Endothelial cell (in vitro differentiated cells): ENCODE data around the gene SPTB. TPM values are rescaled to one million over a fixed set of nuclear protein-coding genes. Genes with fewer than 3 reads are reported as not detected.
A peak's percentile ranks its signal among the peaks of the same experiment; 100 is the strongest.

Experiments used
- DNase-seq: peaks from one replicate; pipeline ENCODE4 v3.0.0; 2021; ENCODE audit warnings: low spot score
- H3K27ac Mint-ChIP-seq: one replicate; pipeline ENCODE4 v1.8.0; 2021; ENCODE audit warnings: mixed read lengths, inconsistent platforms; ENCODE audit not compliant: unreplicated experiment
- H3K27me3 Mint-ChIP-seq: one replicate; pipeline ENCODE4 v1.8.0; 2021; ENCODE audit warnings: mild to moderate bottlenecking, moderate library complexity, mixed read lengths, inconsistent platforms; ENCODE audit not compliant: unreplicated experiment
- H3K36me3 Mint-ChIP-seq: one replicate; pipeline ENCODE4 v1.8.0; 2021; ENCODE audit warnings: mild to moderate bottlenecking, low read depth, mixed read lengths, inconsistent platforms; ENCODE audit not compliant: unreplicated experiment
- H3K4me1 Mint-ChIP-seq: one replicate; pipeline ENCODE4 v1.8.0; 2021; ENCODE audit warnings: mild to moderate bottlenecking, mixed read lengths, inconsistent platforms; ENCODE audit not compliant: unreplicated experiment
- H3K4me3 Mint-ChIP-seq: one replicate; pipeline ENCODE4 v1.8.0; 2021; ENCODE audit warnings: mild to moderate bottlenecking, mixed read lengths, inconsistent platforms; ENCODE audit not compliant: unreplicated experiment
- H3K9me3 Mint-ChIP-seq: one replicate; pipeline ENCODE4 v1.8.0; 2021; ENCODE audit warnings: mixed read lengths, inconsistent platforms; ENCODE audit not compliant: unreplicated experiment
- CTCF ChIP-seq: fragments of 200-600 bp; sonication (generic); IDR thresholded peaks from one replicate; pipeline ENCODE4 v1.5.0; 2021; ENCODE audit warnings: antibody characterized with exemption; ENCODE audit not compliant: unreplicated experiment
- long read RNA-seq: library from polyadenylated mRNA; unstranded; transcript quantifications from one replicate; pipeline ENCODE4 v2.0.0, GENCODE V29; 2020; ENCODE audit not compliant: unreplicated experiment
- total RNA-seq: library from RNA; stranded (reverse); fragmentation: NEBNext Ultra II Directional; extraction: Animal tissue kit (Norgen Biotek cat#: 25700); gene quantifications from one replicate; pipeline ENCODE4 v1.2.1, GENCODE V29; 2021; ENCODE audit not compliant: unreplicated experiment

Gene SPTB
- total RNA-seq, result 0.08 TPM
- long read RNA-seq, result 0 reads

DNA sequence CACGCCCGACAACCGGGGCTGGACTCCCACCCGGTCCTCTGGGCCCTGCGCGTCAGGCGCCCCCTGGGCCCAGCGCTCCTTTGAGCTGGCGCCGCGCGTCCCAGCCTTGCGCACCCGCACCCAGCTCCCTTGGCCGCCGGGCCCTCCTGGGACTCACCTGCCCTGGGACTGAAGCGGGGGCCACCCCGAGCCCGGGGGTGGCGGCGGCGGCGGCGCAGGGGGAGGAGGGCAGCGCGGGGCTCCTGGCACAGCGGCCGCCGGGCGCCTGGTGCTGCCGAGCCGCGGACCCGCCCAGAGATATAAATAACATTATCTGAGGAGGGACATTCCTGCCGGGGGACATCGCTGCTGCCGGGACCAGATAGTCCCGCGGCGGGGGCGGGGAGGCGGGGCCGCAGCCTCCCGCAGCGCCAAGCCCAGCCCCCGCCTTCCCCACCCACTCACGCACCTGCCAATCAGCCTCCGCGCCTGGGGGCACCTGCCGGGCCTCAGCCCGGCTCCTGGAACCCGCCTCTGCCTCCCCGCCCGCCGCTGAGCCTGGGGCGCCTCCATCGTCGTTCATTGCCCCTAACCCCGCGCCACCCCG is at the start of gene SPTB:
TSS of gene SPTB (minus strand) at position 273 of the 586 bp plus-strand sequence. CDS start 56,813 bp downstream, outside the sequence.
- DNase-seq, result peak; percentile 11
- no peaks in the 10 kb centered on the region for H3K36me3 Mint-ChIP-seq
- no peak within 1 kb of the TSS for H3K27ac Mint-ChIP-seq
- H3K4me1 Mint-ChIP-seq, result peaks cover 2% of the 10 kb centered on the region
- no peak for TF ChIP-seq CTCF
- no peaks in the 10 kb centered on the region for H3K9me3 Mint-ChIP-seq
- H3K27me3 Mint-ChIP-seq, result peaks cover 12% of the 10 kb centered on the region
- peak within 1 kb of the TSS; percentile 73 for H3K4me3 Mint-ChIP-seq

DNA sequence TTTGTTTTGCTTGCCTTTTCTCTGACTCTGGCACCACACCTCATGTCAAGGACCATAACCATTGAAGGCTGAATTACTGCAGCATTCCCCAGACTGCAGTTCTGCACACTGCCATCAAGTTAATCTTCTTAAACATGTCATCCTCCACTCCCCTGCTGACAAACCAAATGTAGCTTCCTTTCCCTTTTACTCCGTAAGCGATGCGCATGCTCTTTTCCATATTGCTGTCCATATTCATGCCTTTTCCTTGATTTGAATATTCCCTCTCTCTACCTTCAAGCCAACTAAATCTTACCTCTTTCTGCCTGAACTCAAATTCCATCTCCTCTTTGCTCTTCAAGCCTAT is 49.3 kb upstream of the SPTB start:
- Mint-ChIP-seq H3K27ac (no peak overlapping the region), H3K27me3 (no peaks in the 10 kb centered on the region), H3K4me1 (no peaks in the 10 kb centered on the region), H3K4me3 (no peak overlapping the region), H3K9me3 (no peaks in the 10 kb centered on the region), H3K36me3 (peaks cover 8% of the 10 kb centered on the region)
- no peak for TF ChIP-seq CTCF
- DNase-seq, result no peak

DNA sequence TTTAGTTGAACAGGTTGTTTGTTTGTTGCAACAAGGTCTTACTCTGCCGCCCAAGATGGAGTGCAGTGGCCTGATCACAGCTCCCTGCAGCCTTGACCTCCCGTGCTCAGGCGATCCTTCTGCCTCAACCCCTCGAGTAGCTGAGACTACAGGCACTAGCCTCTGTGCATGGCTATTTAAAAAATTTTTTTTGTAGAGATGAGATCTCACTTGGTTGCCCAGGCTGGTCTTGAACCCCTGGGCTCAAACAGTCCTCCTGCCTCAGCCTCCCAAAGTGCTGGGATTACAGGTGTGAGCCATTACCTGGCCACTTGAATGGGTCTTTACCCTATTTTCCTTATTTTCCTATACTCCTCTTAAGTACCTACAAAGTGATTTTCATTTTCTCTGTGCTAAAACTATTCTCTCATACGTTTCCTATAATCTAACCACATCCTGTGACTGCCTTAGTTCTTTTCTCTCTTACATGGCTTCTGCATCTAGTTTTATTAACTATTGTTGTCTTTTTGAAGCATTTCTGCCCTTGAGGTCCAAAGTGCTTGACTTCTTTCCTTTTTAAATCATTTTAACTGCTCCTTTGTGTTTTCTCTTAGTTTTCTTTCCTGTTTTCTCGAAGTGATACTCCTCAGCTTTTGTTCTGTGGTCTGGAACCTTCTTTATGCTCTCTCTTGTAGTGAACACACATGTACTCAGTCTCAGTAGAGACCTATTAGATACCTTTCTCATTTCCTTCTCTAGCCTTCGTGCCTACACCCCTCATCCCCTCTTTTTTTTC is 48.7 kb upstream of the SPTB start:
- peaks cover 8% of the 10 kb centered on the region for H3K36me3 Mint-ChIP-seq
- H3K4me3 Mint-ChIP-seq, result no peak overlapping the region
- no peaks in the 10 kb centered on the region for H3K9me3 Mint-ChIP-seq
- no peak overlapping the region for H3K27ac Mint-ChIP-seq
- no peaks in the 10 kb centered on the region for H3K4me1 Mint-ChIP-seq
- DNase-seq, result no peak
- no peak for TF ChIP-seq CTCF
- H3K27me3 Mint-ChIP-seq, result no peaks in the 10 kb centered on the region

- no peak for DNase-seq
- no peaks in the 10 kb centered on the region for H3K9me3 Mint-ChIP-seq
- H3K27ac Mint-ChIP-seq, result no peak overlapping the region
- H3K27me3 Mint-ChIP-seq, result no peaks in the 10 kb centered on the region
- no peaks in the 10 kb centered on the region for H3K4me1 Mint-ChIP-seq
- no peak for TF ChIP-seq CTCF
- no peak overlapping the region for H3K4me3 Mint-ChIP-seq
- peaks cover 4% of the 10 kb centered on the region for H3K36me3 Mint-ChIP-seq
These were observed 47.3 kb upstream of the SPTB start for GRCh38 chr14:64927031-64927430.

- H3K27ac Mint-ChIP-seq, result no peak overlapping the region
- peaks cover 3% of the 10 kb centered on the region for H3K36me3 Mint-ChIP-seq
- no peak for DNase-seq
- H3K9me3 Mint-ChIP-seq, result no peaks in the 10 kb centered on the region
- no peaks in the 10 kb centered on the region for H3K4me1 Mint-ChIP-seq
- H3K27me3 Mint-ChIP-seq, result no peaks in the 10 kb centered on the region
- H3K4me3 Mint-ChIP-seq, result no peak overlapping the region
- TF ChIP-seq CTCF, result no peak
These were observed 46.8 kb upstream of the SPTB start for GRCh38 chr14:64926398-64926995.
